Fibroblast of lung (primary cell): ENCODE data around the gene WNT7A.

Experiments used
- CTCF ChIP-seq, 2 donors: IDR thresholded peaks in 1 of 2; conservative IDR thresholded peaks in 1 of 2; 1 replicate in 1 of 2; 2 replicates in 1 of 2; pipeline ENCODE4 v1.5.1; 2011 to 2012; ENCODE audit warnings: low read length in 2 of 2, control low read depth in 1 of 2, inconsistent platforms in 1 of 2, low read depth in 1 of 2, mild to moderate bottlenecking in 1 of 2
- EZH2 ChIP-seq: IDR thresholded peaks from 2 replicates; pipeline ENCODE4 v1.5.1; 2012; ENCODE audit warnings: low read length, control low read depth, mild to moderate bottlenecking; ENCODE audit errors: missing control alignments

GRCh38 chr3:13898346-13898745 is 18.5 kb upstream of the WNT7A start:
- no peak for TF ChIP-seq CTCF (conservative IDR thresholded peaks at IDR 0.05 in 1 of 2, IDR thresholded peaks at IDR 0.05 in 1 of 2; ENCODE audit: low read depth in 1 of 2, low read length in 2 of 2)
- TF ChIP-seq EZH2: no peak
